ENCODE data around the gene TWSG1.
"Not testable (repeated sequence)": the region's sequence is repeated elsewhere in the genome, so short reads cannot be mapped to it uniquely, and the experiment has no call there.

TWSG1 gene

GRCh38 chr18:9336827-9337226 is 2.3 kb downstream of the TWSG1 start:
- DNase-seq = no peak

GRCh38 chr18:9337873-9338272 is 3.3 kb downstream of the TWSG1 start:
- peak; percentile 93 for DNase-seq

- DNase-seq = no peak
These were observed 5.9 kb downstream of the TWSG1 start for GRCh38 chr18:9340472-9340871.

- no peak for DNase-seq
These were observed 9.0 kb downstream of the TWSG1 start for GRCh38 chr18:9343577-9343976.

GRCh38 chr18:9346775-9347174 is 12.2 kb downstream of the TWSG1 start:
- DNase-seq = no peak

GRCh38 chr18:9348079-9348671 is 13.6 kb downstream of the TWSG1 start:
- peak; percentile 48 for DNase-seq

GRCh38 chr18:9348766-9349165 is 14.2 kb downstream of the TWSG1 start:
- no peak for DNase-seq

GRCh38 chr18:9353596-9353995 is 19.0 kb downstream of the TWSG1 start:
- DNase-seq = no peak

- no peak for DNase-seq
These were observed 19.7 kb downstream of the TWSG1 start for GRCh38 chr18:9354256-9354655.

GRCh38 chr18:9356976-9357375 is 22.4 kb downstream of the TWSG1 start:
- DNase-seq = no peak

- DNase-seq = no peak
These were observed 25.2 kb downstream of the TWSG1 start for GRCh38 chr18:9359796-9360195.

GRCh38 chr18:9361191-9361590 is 26.6 kb downstream of the TWSG1 start:
- DNase-seq = no peak

- DNase-seq = no peak
These were observed 28.3 kb downstream of the TWSG1 start for GRCh38 chr18:9362869-9363268.

GRCh38 chr18:9364242-9364641 is 29.7 kb downstream of the TWSG1 start:
- DNase-seq = no peak

GRCh38 chr18:9365406-9365805 is 30.8 kb downstream of the TWSG1 start:
- DNase-seq = no peak

GRCh38 chr18:9366126-9366714 is 31.6 kb downstream of the TWSG1 start:
- no peak for DNase-seq

- not testable (repeated sequence) for DNase-seq
These were observed 38.7 kb downstream of the TWSG1 start for GRCh38 chr18:9373254-9373653.

- DNase-seq = no peak
These were observed 44.5 kb downstream of the TWSG1 start for GRCh38 chr18:9379118-9379517.

GRCh38 chr18:9380101-9380500 is 45.5 kb downstream of the TWSG1 start:
- no peak for DNase-seq

GRCh38 chr18:9380621-9381395 is 46.2 kb downstream of the TWSG1 start:
- DNase-seq = no peak

- DNase-seq = peak; percentile 16
These were observed 52.3 kb downstream of the TWSG1 start for GRCh38 chr18:9386879-9387278.

GRCh38 chr18:9387891-9388290 is 53.3 kb downstream of the TWSG1 start:
- DNase-seq = no peak

GRCh38 chr18:9389706-9390105 is 55.1 kb downstream of the TWSG1 start:
- no peak for DNase-seq

- DNase-seq = peak; percentile 27
These were observed 58.2 kb downstream of the TWSG1 start for GRCh38 chr18:9392726-9393125.
